Esophagus mucosa (tissue), 1 donor: Measurements from ENCODE around the gene VWA1. TPM values are rescaled to one million over a fixed set of nuclear protein-coding genes. Genes with fewer than 3 reads are reported as not detected.

Experiments
- ATAC-seq: fragments of 200-7000 bp; cut with Tn5 transposase; one replicate; pipeline ENCODE4 v1.9.1; 2020
- total RNA-seq: library from RNA; stranded (reverse); gene quantifications from one replicate; pipeline ENCODE4 v1.2.4, GENCODE V29; 2023
- donor health status: DM: yes; HTN: yes; CAD: no.

Gene VWA1
- total RNA-seq, 1 donor from 2014 or later, result 29.4 TPM

DNA sequence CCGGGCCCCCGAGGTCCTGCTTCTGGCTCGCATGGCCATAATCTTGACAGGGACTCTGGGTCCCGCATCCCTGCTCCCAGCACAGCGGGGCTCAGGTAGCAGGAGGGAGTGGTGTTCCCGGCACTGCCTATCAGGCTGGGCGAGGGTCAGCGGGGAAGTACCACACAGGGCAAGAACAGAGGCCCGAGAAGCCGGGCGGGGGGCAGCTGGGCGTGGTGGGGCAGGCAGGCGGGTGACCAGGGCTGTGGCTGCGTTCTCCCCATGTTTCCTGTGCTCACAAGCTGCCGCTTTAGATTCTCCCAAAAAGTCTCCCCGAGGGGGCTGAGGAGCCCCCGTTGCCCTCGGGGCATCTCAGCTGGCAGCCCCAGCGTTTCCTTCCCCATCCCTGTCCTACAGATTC lies 54.4 kb downstream of the VWA1 start:
- peak; percentile 8 for ATAC-seq

DNA sequence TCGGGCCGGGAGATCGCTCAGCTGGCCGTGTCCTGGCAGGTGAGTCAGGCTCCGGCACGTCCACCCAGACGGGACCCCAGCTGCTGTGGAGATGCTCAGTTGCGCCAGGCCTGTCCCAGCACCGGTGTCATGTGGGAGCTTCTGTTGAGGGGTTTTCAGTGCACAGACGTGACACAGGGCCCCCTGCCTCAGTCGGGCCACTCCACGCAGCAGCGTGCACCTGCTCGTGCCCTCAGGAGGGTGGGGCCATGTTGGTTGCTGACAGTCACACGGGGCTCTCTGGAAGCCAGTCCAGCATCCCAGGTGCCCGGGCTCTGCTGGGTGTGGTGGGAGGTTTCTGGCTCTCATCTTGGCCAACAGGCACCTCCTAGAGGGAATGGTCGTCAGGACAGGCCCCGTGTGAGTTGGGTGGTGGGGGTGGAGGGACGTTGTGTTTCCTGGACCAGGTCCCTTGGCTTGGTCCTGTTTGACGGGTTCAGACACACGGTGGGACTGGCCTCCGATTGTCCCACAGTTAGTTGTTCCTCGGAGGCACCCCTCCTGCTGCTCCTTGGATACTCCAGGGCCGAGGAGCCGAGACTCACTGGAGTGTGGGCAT lies 55.2 kb downstream of the VWA1 start:
- ATAC-seq, result no peak

DNA sequence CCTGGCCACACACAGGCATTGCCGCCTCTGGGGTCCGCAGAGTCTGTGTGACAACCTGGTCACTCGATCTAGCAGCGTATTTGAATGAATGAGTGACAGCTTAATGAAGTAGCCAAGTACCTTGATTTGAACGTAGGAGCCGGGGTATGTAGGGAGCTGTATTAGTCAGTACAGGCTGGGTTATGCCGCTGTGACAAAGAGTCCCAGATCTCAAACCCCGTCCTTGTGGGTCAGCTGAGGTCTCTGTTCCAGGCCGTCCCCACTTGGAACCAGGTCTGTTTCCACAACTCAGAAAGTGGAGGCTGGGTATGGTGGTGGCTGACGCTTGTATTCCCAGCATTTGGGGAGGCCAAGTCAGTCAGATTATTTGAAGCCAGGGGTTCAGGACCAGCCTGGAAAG lies 56.1 kb downstream of the VWA1 start:
- ATAC-seq, result no peak

Other genes starting within 250 kb of the VWA1 start
- 16.3 TPM for gene TNFRSF18, start 229.1 kb upstream of the VWA1 start, total RNA-seq
- 0.36 TPM for gene TNFRSF4, start 221.5 kb upstream of the VWA1 start, total RNA-seq
- 69.9 TPM for gene SDF4, start 203.7 kb upstream of the VWA1 start, total RNA-seq
- gene B3GALT6, start 203.5 kb upstream of the VWA1 start, total RNA-seq, result 8.4 TPM
- gene C1QTNF12, start 189.0 kb upstream of the VWA1 start, total RNA-seq, result 3.9 TPM
- gene UBE2J2, start 161.8 kb upstream of the VWA1 start, total RNA-seq, result 45.0 TPM
- gene SCNN1D, start 155.3 kb upstream of the VWA1 start, total RNA-seq, result 2.8 TPM
- 35.3 TPM for gene ACAP3, start 127.8 kb upstream of the VWA1 start, total RNA-seq
- 23.0 TPM for gene PUSL1, start 127.1 kb upstream of the VWA1 start, total RNA-seq
- 54.0 TPM for gene INTS11, start 111.0 kb upstream of the VWA1 start, total RNA-seq
- gene CPTP, start 110.9 kb upstream of the VWA1 start, total RNA-seq, result 25.1 TPM
- gene TAS1R3, start 104.4 kb upstream of the VWA1 start, total RNA-seq, result 0.56 TPM
- 48.5 TPM for gene DVL1, start 86.3 kb upstream of the VWA1 start, total RNA-seq
- gene MXRA8, start 77.1 kb upstream of the VWA1 start, total RNA-seq, result 2.0 TPM
- gene AURKAIP1, start 60.5 kb upstream of the VWA1 start, total RNA-seq, result 117 TPM
- gene CCNL2, start 36.4 kb upstream of the VWA1 start, total RNA-seq, result 58.3 TPM
- 89.2 TPM for gene MRPL20, start 28.4 kb upstream of the VWA1 start, total RNA-seq
- gene ANKRD65, start 14.4 kb upstream of the VWA1 start, total RNA-seq, result 11.9 TPM
- 2.1 TPM for gene ATAD3C, start 14.0 kb downstream of the VWA1 start, total RNA-seq
- 13.7 TPM for gene ATAD3B, start 36.1 kb downstream of the VWA1 start, total RNA-seq
- gene ATAD3A, start 76.5 kb downstream of the VWA1 start, total RNA-seq, result 23.2 TPM
- not detected for gene TMEM240, start 104.9 kb downstream of the VWA1 start, total RNA-seq
- gene SSU72, start 139.2 kb downstream of the VWA1 start, total RNA-seq, result 106 TPM
- 5.7 TPM for gene FNDC10, start 164.4 kb downstream of the VWA1 start, total RNA-seq
- gene MIB2, start 179.8 kb downstream of the VWA1 start, total RNA-seq, result 87.5 TPM
- 0.92 TPM for gene MMP23B, start 196.5 kb downstream of the VWA1 start, total RNA-seq
- 10.9 TPM for gene CDK11B, start 223.3 kb downstream of the VWA1 start, total RNA-seq